Parathyroid adenoma (tissue), 2 donors: ENCODE measurements around the gene UBE2R2.

Experiments
- H2AFZ ChIP-seq: fragments of 300-600 bp; sonication (generic); one replicate; pipeline ENCODE4 v1.7.0; 2017; ENCODE audit warnings: antibody characterized with exemption, mild to moderate bottlenecking
- H3K27ac ChIP-seq: fragments of 300-600 bp; sonication (generic); one replicate; pipeline ENCODE4 v1.7.0; 2017
- H3K27me3 ChIP-seq: fragments of 300-600 bp; sonication (generic); one replicate; pipeline ENCODE4 v1.7.0; 2017; ENCODE audit warnings: low read length; ENCODE audit not compliant: control insufficient read depth, insufficient read depth
- H3K36me3 ChIP-seq: fragments of 300-600 bp; sonication (generic); one replicate; pipeline ENCODE4 v1.7.0; 2017; ENCODE audit warnings: low read length; ENCODE audit not compliant: control insufficient read depth, insufficient read depth
- H3K4me1 ChIP-seq: fragments of 300-600 bp; sonication (generic); one replicate; pipeline ENCODE4 v1.7.0; 2017; ENCODE audit warnings: control low read depth
- H3K4me2 ChIP-seq: fragments of 300-600 bp; sonication (generic); one replicate; pipeline ENCODE4 v1.7.0; 2017; ENCODE audit warnings: low read length
- H3K4me3 ChIP-seq: fragments of 300-600 bp; sonication (generic); one replicate; pipeline ENCODE4 v1.7.0; 2017; ENCODE audit warnings: low read depth, low read length
- H3K79me2 ChIP-seq: fragments of 300-600 bp; sonication (generic); one replicate; pipeline ENCODE4 v1.7.0; 2017; ENCODE audit warnings: control low read depth
- H3K9ac ChIP-seq: fragments of 300-600 bp; sonication (generic); one replicate; pipeline ENCODE4 v1.7.0; 2017; ENCODE audit warnings: mild to moderate bottlenecking
- H3K9me3 ChIP-seq: fragments of 300-600 bp; sonication (generic); one replicate; pipeline ENCODE4 v1.7.0; 2017; ENCODE audit warnings: low read length; ENCODE audit not compliant: control insufficient read depth
- CTCF ChIP-seq: fragments of 300-600 bp; sonication (generic); IDR thresholded peaks from one replicate; pipeline ENCODE4 v1.7.0; 2017; ENCODE audit warnings: antibody characterized with exemption, mild to moderate bottlenecking
- donor health status: primary hyperparathyroidism.

UBE2R2 gene

GRCh38 chr9:33778700-33779351 is 38.1 kb upstream of the UBE2R2 start:
- H3K79me2 ChIP-seq = no peaks in the 10 kb centered on the region
- no peak overlapping the region for H2AFZ ChIP-seq
- H3K27ac ChIP-seq = no peak overlapping the region
- no peaks in the 10 kb centered on the region for H3K9me3 ChIP-seq
- no peak overlapping the region for H3K9ac ChIP-seq
- H3K27me3 ChIP-seq = no peaks in the 10 kb centered on the region
- H3K4me3 ChIP-seq = no peak overlapping the region
- no peaks in the 10 kb centered on the region for H3K36me3 ChIP-seq
- H3K4me1 ChIP-seq = no peaks in the 10 kb centered on the region
- peak; percentile 59 for TF ChIP-seq CTCF
- H3K4me2 ChIP-seq = no peak overlapping the region

GRCh38 chr9:33780276-33780675 is 36.7 kb upstream of the UBE2R2 start:
- TF ChIP-seq CTCF = no peak
- Histone ChIP-seq H2AFZ (no peak overlapping the region), H3K9me3 (no peaks in the 10 kb centered on the region), H3K27ac (no peak overlapping the region), H3K4me1 (no peaks in the 10 kb centered on the region), H3K4me3 (no peak overlapping the region), H3K79me2 (no peaks in the 10 kb centered on the region), H3K9ac (no peak overlapping the region), H3K36me3 (no peaks in the 10 kb centered on the region), H3K4me2 (no peak overlapping the region), H3K27me3 (no peaks in the 10 kb centered on the region)

- Histone ChIP-seq H3K9ac (no peak overlapping the region), H3K79me2 (no peaks in the 10 kb centered on the region), H3K4me3 (no peak overlapping the region), H3K4me1 (no peaks in the 10 kb centered on the region), H3K36me3 (no peaks in the 10 kb centered on the region), H3K27me3 (no peaks in the 10 kb centered on the region), H3K9me3 (no peaks in the 10 kb centered on the region), H3K27ac (no peak overlapping the region), H2AFZ (no peak overlapping the region), H3K4me2 (no peak overlapping the region)
- no peak for TF ChIP-seq CTCF
These were observed 35.2 kb upstream of the UBE2R2 start for GRCh38 chr9:33781736-33782135.

DNA sequence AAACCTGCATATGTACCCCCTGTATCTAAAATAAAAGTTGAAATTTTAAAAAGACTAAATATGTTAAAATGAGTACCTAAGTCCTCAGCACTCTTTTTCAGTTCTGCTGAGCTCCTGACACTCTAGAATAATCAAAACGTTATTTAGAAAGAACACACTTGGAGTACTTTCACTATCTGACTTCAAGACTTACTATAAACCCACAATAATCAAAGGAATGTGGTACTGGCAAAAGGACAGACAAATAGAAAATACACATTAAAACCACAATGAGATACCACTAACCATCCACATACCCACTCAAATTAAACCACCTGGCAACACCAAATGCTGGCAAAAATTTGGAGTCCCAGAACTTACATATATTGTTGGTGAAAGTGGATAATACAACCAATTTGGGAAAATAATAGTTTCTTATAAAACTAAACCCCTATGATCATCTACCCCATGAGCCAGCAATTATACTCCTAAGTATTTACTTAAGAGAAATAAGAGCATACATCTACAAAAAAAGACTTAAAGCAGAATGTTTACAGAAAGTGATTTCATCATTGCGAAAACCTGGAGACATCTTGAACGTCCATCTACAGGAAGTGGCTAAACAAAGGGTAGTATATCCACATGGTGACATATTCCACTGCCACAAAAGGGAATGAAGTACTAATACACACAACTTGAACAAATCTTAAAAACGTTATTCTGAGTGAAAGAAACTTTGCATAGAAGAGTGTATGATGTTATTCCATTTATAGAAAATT is 34.4 kb upstream of the UBE2R2 start:
- Histone ChIP-seq H3K4me1 (no peaks in the 10 kb centered on the region), H3K36me3 (no peaks in the 10 kb centered on the region), H3K27ac (no peak overlapping the region), H3K4me2 (no peak overlapping the region), H3K4me3 (no peak overlapping the region), H2AFZ (no peak overlapping the region), H3K9ac (no peak overlapping the region), H3K9me3 (no peaks in the 10 kb centered on the region), H3K79me2 (no peaks in the 10 kb centered on the region), H3K27me3 (no peaks in the 10 kb centered on the region)
- TF ChIP-seq CTCF = no peak
